ENCODE data around the gene HAX1.
A peak's percentile ranks its signal among the peaks of the same experiment; 100 is the strongest.
"Not testable (repeated sequence)": the region's sequence is repeated elsewhere in the genome, so short reads cannot be mapped to it uniquely, and the experiment has no call there.

Gene HAX1

GRCh38 chr1:154287591-154287990 is 15.2 kb downstream of the HAX1 start:
- DNase-seq = not testable (repeated sequence)

DNA sequence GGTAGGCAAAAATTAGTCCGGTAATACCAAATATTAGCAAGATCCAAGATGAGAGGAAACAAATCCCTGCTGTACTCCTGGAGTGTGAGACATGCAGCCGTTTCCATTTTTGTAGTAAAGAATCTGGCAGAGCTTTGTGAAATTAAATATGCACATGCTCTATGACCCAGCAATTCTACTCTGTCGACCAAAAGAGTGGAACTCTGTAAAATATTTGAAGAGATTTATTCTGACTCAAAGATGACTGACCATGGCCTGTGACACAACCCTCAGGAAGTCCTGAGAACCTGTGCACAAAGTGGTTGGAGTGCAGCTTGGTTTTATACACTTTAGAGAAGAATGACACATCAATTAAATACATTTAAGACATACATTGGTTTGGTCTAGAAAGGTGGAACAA is 16.2 kb downstream of the HAX1 start:
- no peak for DNase-seq

GRCh38 chr1:154290921-154291320 is 18.5 kb downstream of the HAX1 start:
- no peak for DNase-seq

DNA sequence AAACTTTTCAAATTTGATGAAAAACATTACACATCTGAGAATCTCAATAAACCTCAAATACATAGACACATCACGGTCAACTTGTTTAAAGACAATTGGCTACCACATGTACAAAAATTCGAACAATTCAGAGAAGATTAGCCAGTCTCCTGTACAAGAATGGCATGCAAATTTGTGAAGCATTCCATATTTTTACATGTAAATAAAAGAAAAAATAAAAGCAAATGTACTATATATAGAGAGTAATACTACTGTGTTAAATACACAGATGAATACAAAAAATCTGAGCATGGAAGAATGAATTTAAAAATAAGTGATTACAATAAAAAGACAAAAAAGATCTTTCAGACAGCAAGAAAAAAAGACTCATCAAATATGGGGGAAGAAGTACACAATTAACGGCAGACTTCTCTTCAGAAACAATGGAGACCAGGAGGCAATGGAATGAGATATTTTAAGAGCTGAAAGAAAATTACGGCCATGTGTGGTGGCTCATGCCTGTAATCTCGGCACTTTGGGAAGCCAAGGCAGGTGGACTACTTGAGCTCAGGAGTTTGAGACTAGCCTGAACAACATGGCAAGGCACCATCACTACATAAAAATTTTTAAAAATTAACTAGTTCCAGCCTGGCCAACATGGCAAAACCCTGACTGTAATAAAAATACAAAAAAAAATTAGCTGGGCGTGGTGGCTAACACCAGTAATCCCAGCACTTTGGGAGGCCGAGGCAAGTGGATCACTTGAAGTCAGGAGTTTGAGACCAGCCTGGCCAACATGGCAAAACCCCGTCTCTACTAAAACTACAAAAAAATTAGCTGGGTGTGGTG is 23.2 kb downstream of the HAX1 start:
- no peak for DNase-seq

DNA sequence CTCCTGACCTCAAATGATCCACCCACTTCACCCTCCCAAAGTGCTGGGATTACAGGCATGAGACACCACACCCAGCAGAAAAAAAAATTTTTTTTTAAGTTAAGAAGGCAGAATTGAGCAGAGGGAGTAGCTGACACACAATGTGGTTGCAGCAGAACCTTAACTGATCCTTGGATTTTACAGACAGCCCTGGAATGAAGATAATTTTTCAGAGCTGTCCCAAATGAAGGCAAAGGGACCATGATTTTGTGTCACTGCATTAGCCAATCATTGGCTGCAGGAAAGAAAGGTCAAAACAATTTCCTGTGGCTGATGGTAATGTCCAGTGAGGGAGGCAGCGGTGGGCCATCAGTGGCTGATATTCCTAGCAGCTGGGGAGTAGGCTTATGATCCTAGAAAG is 29.2 kb downstream of the HAX1 start:
- no peak for DNase-seq

GRCh38 chr1:154304664-154305337 is 32.4 kb downstream of the HAX1 start:
- no peak for DNase-seq

- no peak for DNase-seq
These were observed 33.7 kb downstream of the HAX1 start for GRCh38 chr1:154306151-154306550.

DNA sequence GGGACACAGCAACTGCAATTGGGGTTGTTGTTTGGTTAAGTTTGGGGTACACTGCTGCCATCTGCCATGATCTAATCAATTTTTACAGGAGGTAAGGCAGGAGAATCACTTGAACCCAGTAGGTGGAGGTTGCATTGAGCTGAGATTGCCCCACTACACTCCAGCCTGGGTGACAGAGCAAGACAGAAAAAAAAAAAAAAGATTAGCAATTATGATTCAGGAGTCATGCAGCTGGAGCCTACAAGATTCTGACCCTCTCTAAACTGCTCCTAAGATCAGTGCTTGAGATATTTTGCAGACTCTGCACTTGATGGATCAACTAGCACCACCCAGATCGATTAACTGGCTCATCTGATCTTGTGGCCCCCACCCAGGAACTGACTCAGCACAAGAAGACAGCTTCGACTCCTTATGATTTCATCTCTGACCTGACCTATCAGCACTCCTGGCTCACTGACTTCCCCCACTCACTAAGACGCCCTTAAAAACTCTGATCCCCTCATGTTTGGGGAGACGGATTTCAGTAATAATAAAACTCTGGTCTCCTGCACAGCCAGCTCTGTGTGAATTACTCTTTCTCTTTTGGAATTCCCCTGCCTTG is 35.3 kb downstream of the HAX1 start:
- DNase-seq = not testable (repeated sequence)

DNA sequence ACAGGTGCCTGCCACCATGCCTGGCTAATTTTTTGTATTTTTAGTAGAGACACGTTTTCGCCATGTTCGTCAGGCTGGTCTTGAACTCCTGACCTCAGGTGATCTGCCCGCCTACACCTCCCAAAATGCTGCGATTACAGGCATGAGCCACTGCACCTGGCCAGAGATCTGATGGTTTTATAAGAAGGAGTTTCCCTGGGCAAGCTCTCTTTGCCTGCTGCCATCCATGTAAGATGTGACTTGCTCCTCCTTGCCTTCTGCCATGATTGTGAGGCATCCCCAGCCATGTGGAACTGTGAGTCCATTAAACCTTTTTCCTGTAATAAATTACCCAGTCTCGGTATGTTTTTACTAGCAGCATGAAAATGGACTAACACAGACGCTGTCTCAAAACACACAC is 36.7 kb downstream of the HAX1 start:
- not testable (repeated sequence) for DNase-seq

GRCh38 chr1:154312229-154313065 is 40.0 kb downstream of the HAX1 start:
- not testable (repeated sequence) for DNase-seq

DNA sequence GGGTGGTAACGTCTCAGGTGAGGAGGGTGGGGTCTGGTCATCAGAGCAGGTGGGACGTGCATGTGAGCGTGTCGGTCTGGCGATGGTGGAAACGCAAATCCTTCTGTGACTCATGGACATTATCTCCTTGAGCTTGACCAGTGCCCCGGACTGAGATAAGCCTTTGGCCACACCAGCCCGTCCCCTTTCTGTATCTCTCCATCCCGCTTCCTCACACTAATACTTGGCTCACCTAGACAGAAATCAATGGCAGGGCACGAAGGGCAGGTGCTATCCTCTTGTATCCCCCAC is 40.6 kb downstream of the HAX1 start:
- DNase-seq = no peak

DNA sequence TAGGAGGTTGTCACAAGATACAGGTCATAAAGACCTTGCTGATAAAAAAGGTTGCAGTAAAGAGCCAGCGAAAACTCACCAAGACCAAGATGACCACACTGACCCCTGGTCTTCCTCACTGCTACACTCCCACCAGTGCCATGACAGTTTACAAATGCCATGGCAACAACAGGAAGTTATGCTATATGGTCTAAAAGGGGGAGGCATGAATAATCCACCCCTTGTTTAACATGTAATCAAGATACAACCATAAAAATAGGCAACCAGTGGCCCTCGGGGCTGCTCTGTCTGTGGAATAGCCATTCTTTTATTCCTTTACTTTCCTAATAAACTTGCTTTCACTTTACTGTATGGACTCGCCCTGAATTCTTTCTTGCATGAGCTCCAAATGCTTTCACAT is 41.8 kb downstream of the HAX1 start:
- DNase-seq = not testable (repeated sequence)

DNA sequence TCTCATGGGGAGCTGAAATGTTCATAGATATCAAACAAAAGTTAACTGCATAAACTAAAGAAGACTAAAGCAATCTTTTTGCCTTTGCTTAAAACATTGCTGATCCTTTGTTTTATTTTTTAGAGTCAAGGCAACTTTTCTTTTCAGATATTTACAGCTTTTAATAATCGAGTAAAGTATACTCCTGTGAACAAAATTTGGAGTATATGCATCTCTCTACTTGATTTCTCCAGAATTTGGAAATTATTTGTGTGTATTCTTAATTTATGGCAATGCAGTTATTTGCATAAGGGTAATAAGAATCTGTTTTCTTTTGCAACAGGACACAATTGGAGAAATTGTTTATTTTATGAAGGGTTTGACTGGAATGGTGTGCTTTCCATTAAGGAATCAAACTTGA is 44.3 kb downstream of the HAX1 start:
- DNase-seq = no peak

- no peak for DNase-seq
These were observed 46.0 kb downstream of the HAX1 start for GRCh38 chr1:154318386-154318785.

DNA sequence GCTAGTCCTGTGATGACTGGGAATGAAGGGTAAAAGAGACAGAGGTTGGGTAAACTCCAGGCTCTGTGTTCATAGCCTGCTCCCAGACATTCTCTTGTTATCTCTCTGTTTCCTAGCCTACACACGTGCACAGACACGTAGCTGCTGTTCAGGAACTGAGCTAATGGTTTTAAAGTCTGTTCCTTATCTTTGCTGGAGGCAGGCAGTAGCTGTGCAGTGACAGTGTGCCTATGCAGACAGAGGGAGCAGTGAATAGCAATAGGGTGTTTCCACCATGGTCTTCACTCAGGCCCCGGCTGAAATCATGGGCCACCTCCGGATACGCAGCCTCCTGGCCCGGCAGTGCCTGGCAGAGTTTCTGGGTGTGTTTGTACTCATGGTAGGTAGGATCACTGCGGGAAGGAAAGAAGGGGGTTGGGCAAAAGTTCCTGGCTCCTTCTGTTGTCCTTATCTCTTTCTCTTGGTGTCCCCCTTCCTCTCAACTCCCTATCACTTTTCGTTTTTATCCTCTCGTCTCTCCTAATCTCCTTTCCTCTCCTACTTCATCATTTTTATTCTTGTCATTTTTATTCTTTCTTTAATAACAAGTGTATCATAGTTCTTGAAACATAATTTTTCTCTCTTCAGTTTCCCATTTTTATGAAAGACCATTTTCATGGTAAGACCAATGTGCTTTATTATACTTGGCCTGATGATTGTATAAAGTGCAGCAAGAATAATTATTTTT is 48.6 kb downstream of the HAX1 start, which contains the start of gene AQP10:
TSS of gene AQP10 (plus strand) at position 212 of the 727 bp plus-strand sequence. CDS start at position 275, 63 bp downstream.
- no peak for DNase-seq

GRCh38 chr1:154321609-154321934 is 49.1 kb downstream of the HAX1 start:
- DNase-seq = not testable (repeated sequence)

DNA sequence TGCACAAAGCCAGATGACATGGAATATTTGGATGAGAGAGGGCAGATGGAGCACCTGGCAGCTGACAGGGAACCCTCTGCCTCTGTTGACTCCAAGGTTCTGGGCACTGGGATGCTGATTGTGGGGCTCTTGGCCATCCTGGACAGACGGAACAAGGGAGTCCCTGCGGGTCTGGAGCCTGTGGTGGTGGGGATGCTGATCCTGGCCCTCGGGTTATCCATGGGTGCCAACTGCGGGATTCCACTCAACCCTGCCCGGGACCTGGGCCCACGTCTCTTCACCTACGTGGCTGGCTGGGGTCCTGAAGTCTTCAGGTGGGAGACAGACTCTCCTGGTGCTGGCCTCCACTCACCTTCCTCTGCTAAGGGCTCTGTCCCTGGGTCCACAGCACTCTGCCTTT is 51.1 kb downstream of the HAX1 start:
- DNase-seq = no peak

DNA sequence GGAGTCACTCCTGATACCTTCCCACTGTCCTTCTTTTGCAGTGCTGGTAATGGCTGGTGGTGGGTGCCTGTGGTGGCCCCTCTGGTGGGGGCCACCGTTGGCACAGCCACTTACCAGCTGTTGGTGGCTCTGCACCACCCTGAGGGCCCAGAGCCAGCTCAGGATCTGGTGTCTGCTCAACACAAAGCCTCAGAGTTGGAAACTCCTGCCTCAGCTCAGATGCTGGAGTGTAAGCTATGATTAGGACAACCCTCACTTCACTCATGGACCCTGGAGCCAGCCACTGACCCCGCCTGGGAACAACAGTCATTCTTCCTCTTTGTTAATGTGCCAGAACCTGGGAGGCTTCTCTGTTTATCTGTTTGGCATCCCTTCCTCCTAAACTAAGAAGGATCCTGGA is 51.8 kb downstream of the HAX1 start:
- no peak for DNase-seq

GRCh38 chr1:154324669-154325582 is 52.5 kb downstream of the HAX1 start, which contains the start of gene ATP8B2:
ATP8B2 (plus strand) TSS chr1:154325525; CDS start chr1:154328142, 2,617 bp downstream.
- peak; percentile 85 for DNase-seq
